T-helper 2 cell treated with Interferon-gamma antibody and Interleukin-4, amounts not matched to agents 5 μg/mL and 100 μg/mL, for 36 hours (primary cell): ENCODE measurements around the gene DPP7.

Experiments used
- DNase-seq: peaks from one replicate; pipeline ENCODE4 v3.0.0; 2021; ENCODE audit warnings: low spot score
- H3K27ac Mint-ChIP-seq: one replicate; pipeline ENCODE4 v1.8.0; 2021; ENCODE audit warnings: mild to moderate bottlenecking, mixed read lengths
- H3K27me3 Mint-ChIP-seq: one replicate; pipeline ENCODE4 v1.8.0; 2021; ENCODE audit warnings: low read depth, mixed read lengths
- H3K36me3 Mint-ChIP-seq: one replicate; pipeline ENCODE4 v1.8.0; 2021; ENCODE audit warnings: low read depth, mixed read lengths
- H3K4me1 Mint-ChIP-seq: one replicate; pipeline ENCODE4 v1.8.0; 2021; ENCODE audit warnings: low read depth, mixed read lengths
- H3K4me3 Mint-ChIP-seq: one replicate; pipeline ENCODE4 v1.8.0; 2022; ENCODE audit warnings: mild to moderate bottlenecking, moderate library complexity, mixed read lengths
- H3K9me3 Mint-ChIP-seq: one replicate; pipeline ENCODE4 v1.8.0; 2021; ENCODE audit warnings: mixed read lengths

The DPP7 gene

GRCh38 chr9:137115394-137116026, 977 bp upstream of the DPP7 start:
- H3K4me1 Mint-ChIP-seq, result peaks cover 3% of the 10 kb centered on the region
- no peaks in the 10 kb centered on the region for H3K9me3 Mint-ChIP-seq
- H3K27me3 Mint-ChIP-seq, result no peaks in the 10 kb centered on the region
- peaks cover 6% of the 10 kb centered on the region for H3K36me3 Mint-ChIP-seq
- no peak for DNase-seq
- peak overlapping the region; percentile 43 for H3K4me3 Mint-ChIP-seq
- H3K27ac Mint-ChIP-seq, result no peak overlapping the region

DNA sequence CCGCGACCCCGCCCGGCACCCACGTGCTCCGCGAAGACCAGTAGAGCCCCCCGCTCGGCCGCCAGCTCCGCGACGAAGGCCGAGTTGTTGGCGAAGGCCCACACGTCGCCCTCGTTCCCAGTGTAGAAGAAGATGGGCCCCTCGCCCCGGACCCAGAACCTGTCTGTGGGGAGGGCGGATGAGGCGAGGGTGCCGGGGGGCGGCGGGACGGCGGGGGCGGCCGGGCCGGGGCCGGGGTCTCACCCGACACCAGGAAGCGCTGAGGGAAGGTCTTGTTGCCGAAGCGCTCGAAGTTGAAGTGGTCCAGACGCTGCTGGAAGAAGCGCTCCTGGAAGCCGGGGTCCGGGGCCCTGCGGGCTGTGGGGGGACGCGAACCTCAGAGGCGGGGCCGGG, 317 bp downstream of the DPP7 start:
- no peaks in the 10 kb centered on the region for H3K9me3 Mint-ChIP-seq
- peak overlapping the region; percentile 49 for H3K27ac Mint-ChIP-seq
- DNase-seq, result no peak
- peaks cover 6% of the 10 kb centered on the region for H3K36me3 Mint-ChIP-seq
- peak overlapping the region; percentile 54 for H3K4me3 Mint-ChIP-seq
- peaks cover 3% of the 10 kb centered on the region for H3K4me1 Mint-ChIP-seq
- H3K27me3 Mint-ChIP-seq, result no peaks in the 10 kb centered on the region

DNA sequence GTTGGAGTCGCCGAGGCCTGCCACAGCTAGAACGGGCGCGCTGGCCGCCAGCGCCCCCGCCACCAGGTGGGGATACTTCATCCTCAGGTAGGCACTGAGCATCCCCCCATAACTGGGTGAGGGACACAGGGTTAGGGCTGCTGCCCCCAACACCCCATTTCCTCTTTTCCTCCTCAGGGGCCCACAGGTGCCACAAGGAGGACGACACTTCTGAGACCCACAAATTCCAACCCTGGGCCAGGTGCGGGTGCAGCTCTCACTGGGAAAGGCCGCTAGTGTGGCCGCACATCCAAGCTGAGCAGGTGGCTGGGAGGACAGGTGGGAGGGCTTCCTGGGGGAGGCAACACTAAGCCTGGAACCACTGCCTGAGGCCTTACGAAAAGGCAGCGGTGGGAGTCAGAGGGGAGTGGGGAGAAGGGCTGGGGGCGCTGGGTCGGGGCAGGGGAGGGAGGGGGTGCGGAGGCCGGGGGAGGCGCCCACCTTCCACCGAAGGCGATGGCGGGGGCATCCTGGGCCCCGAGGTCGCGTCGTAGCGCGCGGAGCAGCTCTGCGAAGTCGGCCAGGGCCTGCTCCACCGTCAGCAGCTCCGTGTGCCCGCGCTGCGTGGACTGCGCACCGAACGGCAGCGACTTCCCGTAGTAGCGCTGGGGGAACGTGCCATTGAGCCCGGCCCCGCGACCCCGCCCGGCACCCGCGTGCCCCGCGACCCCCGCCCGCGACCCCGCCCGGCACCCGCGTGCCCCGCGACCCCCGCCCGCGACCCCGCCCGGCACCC, 961 bp downstream of the DPP7 start:
- Mint-ChIP-seq H3K4me1 (no peaks in the 10 kb centered on the region), H3K27me3 (no peaks in the 10 kb centered on the region), H3K27ac (peak overlapping the region; percentile 73), H3K36me3 (peaks cover 8% of the 10 kb centered on the region), H3K4me3 (peak overlapping the region; percentile 73), H3K9me3 (no peaks in the 10 kb centered on the region)
- DNase-seq, result no peak

DNA sequence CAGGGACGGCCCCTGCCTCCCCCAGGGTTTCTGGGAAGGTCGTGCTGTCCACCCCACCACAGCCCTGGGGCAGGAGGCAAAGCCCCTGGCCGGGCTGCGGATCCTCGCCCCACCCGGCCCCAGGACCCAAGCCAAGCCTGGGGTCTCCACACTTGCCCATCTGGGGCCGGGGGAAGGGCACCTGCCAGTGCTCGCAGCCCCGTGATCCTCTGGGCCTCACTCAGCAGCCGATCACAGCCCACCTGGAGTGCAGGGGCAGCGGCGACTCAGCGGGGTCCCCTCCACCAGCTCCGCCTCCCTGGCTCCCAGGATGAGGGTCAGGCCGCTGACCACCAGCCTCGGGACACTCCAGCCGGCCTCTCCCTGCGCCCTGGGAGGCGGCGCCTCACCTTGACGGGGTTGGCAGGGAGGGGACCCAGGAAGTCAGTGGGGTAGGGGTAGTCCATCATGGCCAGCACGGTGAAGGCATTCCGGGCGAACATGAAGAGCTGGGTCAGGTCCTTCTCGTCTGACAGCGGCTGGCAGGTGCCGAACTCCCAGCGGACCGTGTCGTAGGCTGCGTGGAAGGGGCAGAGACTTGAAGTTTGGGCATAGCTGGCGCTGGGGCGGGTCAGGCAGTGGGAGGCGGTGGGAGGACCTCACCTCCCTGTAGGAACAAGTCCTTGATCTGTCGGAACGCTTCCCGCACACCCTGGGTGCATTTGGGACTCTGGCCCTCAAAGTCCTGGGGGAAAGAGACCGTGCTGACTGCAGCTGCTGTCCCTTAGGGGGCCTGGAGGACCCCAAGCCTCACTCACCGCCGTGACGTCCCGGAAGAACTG, 1.8 kb downstream of the DPP7 start:
- no peak for DNase-seq
- no peaks in the 10 kb centered on the region for H3K9me3 Mint-ChIP-seq
- peaks cover 10% of the 10 kb centered on the region for H3K36me3 Mint-ChIP-seq
- peak overlapping the region; percentile 68 for H3K27ac Mint-ChIP-seq
- no peaks in the 10 kb centered on the region for H3K4me1 Mint-ChIP-seq
- peak overlapping the region; percentile 73 for H3K4me3 Mint-ChIP-seq
- no peaks in the 10 kb centered on the region for H3K27me3 Mint-ChIP-seq

- peaks cover 10% of the 10 kb centered on the region for H3K36me3 Mint-ChIP-seq
- no peak for DNase-seq
- no peak overlapping the region for H3K27ac Mint-ChIP-seq
- no peak overlapping the region for H3K4me3 Mint-ChIP-seq
- no peaks in the 10 kb centered on the region for H3K4me1 Mint-ChIP-seq
- no peaks in the 10 kb centered on the region for H3K9me3 Mint-ChIP-seq
- no peaks in the 10 kb centered on the region for H3K27me3 Mint-ChIP-seq
Measured at GRCh38 chr9:137111788-137112563, 2.6 kb downstream of the DPP7 start.

DNA sequence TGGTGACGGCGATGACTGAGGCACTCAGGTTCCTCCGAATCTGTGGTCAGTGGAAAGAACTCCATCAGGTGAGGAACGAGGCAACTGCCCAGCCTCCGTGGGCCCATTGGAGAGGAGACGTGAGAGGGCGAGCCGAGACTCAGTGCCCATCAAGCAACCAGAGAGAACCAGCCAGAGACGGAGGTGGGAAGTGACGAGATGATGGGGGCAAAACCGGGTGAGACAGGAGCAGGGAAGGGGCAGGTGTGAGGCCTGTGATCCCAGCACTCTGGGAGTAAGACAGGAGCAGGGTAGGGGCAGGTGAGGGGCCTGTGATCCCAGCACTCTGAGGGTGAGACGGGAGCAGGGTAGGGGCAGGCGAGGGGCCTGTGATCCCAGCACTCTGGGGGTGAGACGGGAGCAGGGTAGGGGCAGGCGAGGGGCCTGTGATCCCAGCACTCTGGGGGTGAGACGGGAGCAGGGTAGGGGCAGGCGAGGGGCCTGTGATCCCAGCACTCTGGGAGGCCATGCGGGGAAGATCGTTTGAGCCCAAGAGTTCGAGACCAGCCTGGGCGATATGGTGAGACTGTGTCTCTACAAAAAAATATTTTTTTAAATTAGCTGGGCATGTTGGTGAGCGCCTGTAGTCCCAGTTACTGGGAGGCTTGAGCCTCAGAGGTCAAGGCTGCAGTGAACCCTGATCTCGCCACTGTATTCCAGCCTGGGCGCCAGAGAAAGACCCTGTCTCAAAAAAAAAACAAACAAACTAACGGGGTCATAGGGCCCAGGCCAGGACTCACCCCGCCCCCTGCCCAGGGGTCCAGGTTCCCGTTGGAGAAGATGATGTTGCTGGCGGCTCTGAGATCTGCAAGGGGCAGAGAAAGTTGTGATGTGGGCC, 3.4 kb downstream of the DPP7 start:
- peaks cover 10% of the 10 kb centered on the region for H3K36me3 Mint-ChIP-seq
- DNase-seq, result no peak
- H3K4me1 Mint-ChIP-seq, result no peaks in the 10 kb centered on the region
- H3K9me3 Mint-ChIP-seq, result no peaks in the 10 kb centered on the region
- no peaks in the 10 kb centered on the region for H3K27me3 Mint-ChIP-seq
- peak overlapping the region; percentile 26 for H3K27ac Mint-ChIP-seq
- no peak overlapping the region for H3K4me3 Mint-ChIP-seq

DNA sequence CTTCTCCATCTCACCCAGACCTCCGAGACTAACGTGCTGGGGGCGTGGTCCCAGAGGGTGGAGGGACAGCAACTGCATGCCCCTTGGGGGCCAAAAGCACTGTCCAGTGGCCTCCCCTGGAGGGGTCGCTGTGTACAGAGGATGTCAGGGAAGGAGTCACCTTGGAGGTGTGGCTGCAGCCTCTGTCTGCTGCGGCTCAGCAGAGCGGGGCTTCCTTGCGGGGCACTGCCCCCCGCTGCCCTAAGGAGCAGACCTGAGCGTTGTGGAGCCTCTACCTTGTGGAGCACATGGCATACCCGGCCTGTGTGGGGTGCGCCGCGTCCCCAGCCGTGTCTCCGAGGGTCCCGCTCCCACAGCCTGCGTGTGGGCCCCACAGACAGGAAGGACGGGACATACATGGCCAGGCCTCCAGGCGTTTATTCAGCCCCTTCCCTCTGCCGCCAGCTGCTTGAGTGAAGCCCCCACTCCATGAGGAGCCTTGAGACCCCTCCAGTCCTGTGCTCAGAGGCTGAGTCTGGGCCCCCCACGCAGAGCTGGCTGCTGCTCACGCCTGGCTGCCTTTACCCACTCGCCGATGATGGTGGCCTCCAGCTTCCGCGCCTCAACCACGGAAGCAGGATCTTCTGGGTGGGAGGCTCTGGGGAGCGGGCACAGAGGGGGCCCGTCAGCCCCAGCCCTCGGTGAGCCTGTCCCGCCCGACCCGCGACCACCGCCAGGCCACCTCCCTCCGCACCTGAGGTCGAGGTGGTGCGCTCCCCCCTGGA, 4.2 kb downstream of the DPP7 start:
- no peak for DNase-seq
- no peak overlapping the region for H3K4me3 Mint-ChIP-seq
- peaks cover 15% of the 10 kb centered on the region for H3K36me3 Mint-ChIP-seq
- H3K9me3 Mint-ChIP-seq, result no peaks in the 10 kb centered on the region
- H3K27ac Mint-ChIP-seq, result no peak overlapping the region
- H3K4me1 Mint-ChIP-seq, result no peaks in the 10 kb centered on the region
- H3K27me3 Mint-ChIP-seq, result no peaks in the 10 kb centered on the region

DNA sequence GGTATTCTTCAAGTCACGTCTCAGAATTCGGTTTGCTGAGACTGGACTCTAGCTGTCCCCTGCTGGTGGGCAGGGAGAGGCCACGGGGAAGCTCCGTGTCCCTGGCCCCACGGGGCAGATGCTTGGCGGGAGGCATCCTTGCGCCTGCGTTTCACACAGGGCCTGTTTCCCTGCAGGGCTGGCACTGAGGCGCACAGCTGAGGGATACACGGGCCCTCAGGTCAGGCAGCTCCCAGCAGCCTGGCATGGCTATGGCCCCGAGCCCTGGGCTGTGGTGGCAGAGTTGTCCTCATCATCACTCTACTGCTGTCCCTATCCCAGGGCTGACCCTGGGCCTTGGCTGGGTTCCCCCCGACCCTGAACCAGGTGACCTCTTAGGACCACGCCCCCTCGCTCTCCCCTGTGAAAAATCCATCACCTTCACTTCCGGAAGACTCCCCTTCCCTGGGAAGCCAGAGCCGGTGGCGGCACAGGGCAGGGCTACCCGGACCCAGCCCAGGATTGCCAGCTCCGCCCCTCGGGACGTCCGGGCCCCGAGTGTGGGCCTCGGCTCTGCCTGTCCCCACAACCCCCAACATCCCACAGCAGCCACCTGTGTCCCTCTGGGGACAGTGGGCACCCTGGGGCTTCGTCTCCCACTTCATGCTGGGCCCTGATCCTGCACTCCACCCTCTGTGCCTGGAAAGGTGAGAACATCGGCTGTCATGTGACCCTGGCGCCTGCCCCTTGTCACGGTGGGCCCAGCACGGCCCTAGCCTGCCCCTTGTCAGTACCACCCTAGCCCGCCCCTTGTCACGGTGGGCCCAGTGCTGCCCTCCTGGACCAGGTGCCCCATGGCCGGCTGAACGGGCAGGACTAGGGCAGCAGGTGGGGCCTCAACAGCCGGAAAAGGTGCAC, 5.0 kb downstream of the DPP7 start:
- Mint-ChIP-seq H3K4me3 (no peak overlapping the region), H3K9me3 (no peaks in the 10 kb centered on the region), H3K27ac (no peak overlapping the region), H3K36me3 (peaks cover 18% of the 10 kb centered on the region), H3K4me1 (no peaks in the 10 kb centered on the region), H3K27me3 (no peaks in the 10 kb centered on the region)
- DNase-seq, result no peak

GRCh38 chr9:137108608-137109249, 5.8 kb downstream of the DPP7 start:
- Mint-ChIP-seq H3K36me3 (peaks cover 18% of the 10 kb centered on the region), H3K4me1 (no peaks in the 10 kb centered on the region), H3K27ac (no peak overlapping the region), H3K4me3 (no peak overlapping the region), H3K27me3 (no peaks in the 10 kb centered on the region), H3K9me3 (no peaks in the 10 kb centered on the region)
- no peak for DNase-seq

- Mint-ChIP-seq H3K27ac (no peak overlapping the region), H3K27me3 (no peaks in the 10 kb centered on the region), H3K36me3 (peaks cover 17% of the 10 kb centered on the region), H3K9me3 (no peaks in the 10 kb centered on the region), H3K4me3 (no peak overlapping the region), H3K4me1 (no peaks in the 10 kb centered on the region)
- DNase-seq, result no peak
Measured at GRCh38 chr9:137107982-137108381, 6.6 kb downstream of the DPP7 start.

DNA sequence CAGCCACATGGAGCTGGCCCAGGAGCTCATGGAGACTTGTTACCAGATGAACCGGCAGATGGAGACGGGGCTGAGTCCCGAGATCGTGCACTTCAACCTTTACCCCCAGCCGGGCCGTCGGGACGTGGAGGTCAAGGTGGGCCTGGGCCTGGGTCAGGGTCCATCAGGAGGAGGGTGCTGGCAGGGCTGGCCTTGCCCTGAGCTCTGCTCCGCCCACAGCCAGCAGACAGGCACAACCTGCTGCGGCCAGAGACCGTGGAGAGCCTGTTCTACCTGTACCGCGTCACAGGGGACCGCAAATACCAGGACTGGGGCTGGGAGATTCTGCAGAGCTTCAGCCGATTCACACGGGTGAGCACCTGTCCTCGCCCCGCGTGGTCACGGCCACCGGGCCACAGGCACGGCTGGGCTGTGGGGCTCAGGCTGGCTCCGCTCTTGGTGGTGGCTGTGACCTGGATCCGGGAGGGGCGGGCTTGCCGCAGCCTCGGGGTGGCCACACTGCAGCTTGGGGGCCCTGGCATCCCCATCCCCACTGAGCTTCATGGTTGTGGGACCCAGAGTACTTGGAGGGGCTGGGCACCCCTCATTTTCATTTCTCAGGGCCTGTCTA, 7.1 kb downstream of the DPP7 start:
- H3K27me3 Mint-ChIP-seq, result no peaks in the 10 kb centered on the region
- no peak overlapping the region for H3K4me3 Mint-ChIP-seq
- H3K27ac Mint-ChIP-seq, result no peak overlapping the region
- H3K36me3 Mint-ChIP-seq, result peaks cover 14% of the 10 kb centered on the region
- H3K4me1 Mint-ChIP-seq, result no peaks in the 10 kb centered on the region
- H3K9me3 Mint-ChIP-seq, result no peaks in the 10 kb centered on the region
- DNase-seq, result no peak
